Type B pancreatic cell (in vitro differentiated cells): ENCODE data around the gene SPECC1L. TPM values are rescaled to one million over a fixed set of nuclear protein-coding genes. Genes with fewer than 3 reads are reported as not detected.
A peak's percentile ranks its signal among the peaks of the same experiment; 100 is the strongest.

Experiments used
- DNase-seq: peaks from one replicate; pipeline ENCODE4 v3.0.0; 2021; ENCODE audit warnings: mixed read lengths; ENCODE audit not compliant: unreplicated experiment; ENCODE audit errors: extremely low spot score
- H3K27ac Mint-ChIP-seq: 2 replicates; pipeline ENCODE4 v1.8.0; 2021; ENCODE audit warnings: mild to moderate bottlenecking, mixed read lengths
- H3K27me3 Mint-ChIP-seq: 2 replicates; pipeline ENCODE4 v1.8.0; 2021; ENCODE audit warnings: mixed read lengths
- H3K36me3 Mint-ChIP-seq: 2 replicates; pipeline ENCODE4 v1.8.0; 2021; ENCODE audit warnings: mixed read lengths
- H3K4me1 Mint-ChIP-seq: one replicate; pipeline ENCODE4 v1.8.0; 2021; ENCODE audit warnings: mixed read lengths; ENCODE audit not compliant: unreplicated experiment
- H3K4me3 Mint-ChIP-seq: 2 replicates; pipeline ENCODE4 v1.8.0; 2021; ENCODE audit warnings: mild to moderate bottlenecking, mixed read lengths
- H3K9me3 Mint-ChIP-seq: 2 replicates; pipeline ENCODE4 v1.8.0; 2021; ENCODE audit warnings: mixed read lengths
- CTCF ChIP-seq: fragments of 200-600 bp; sonication (generic); conservative IDR thresholded peaks from 2 replicates; pipeline ENCODE4 v1.5.0; 2021; ENCODE audit warnings: antibody characterized with exemption, mild to moderate bottlenecking
- total RNA-seq: library from RNA; stranded (reverse); gene quantifications from 2 replicates; pipeline ENCODE4 v1.2.1, GENCODE V29; 2021; ENCODE audit warnings: low replicate concordance

The SPECC1L gene
- total RNA-seq, 1 donor from 2014 or later: 89.0 TPM

- Mint-ChIP-seq H3K27me3 (no peaks in the 10 kb centered on the region), H3K4me1 (peaks cover 29% of the 10 kb centered on the region), H3K9me3 (no peaks in the 10 kb centered on the region), H3K27ac (no peak overlapping the region), H3K4me3 (no peak overlapping the region), H3K36me3 (peaks cover 54% of the 10 kb centered on the region)
- DNase-seq: no peak
- no peak for TF ChIP-seq CTCF
Observed at GRCh38 chr22:24358105-24358836, 87.6 kb downstream of the SPECC1L start.

DNA sequence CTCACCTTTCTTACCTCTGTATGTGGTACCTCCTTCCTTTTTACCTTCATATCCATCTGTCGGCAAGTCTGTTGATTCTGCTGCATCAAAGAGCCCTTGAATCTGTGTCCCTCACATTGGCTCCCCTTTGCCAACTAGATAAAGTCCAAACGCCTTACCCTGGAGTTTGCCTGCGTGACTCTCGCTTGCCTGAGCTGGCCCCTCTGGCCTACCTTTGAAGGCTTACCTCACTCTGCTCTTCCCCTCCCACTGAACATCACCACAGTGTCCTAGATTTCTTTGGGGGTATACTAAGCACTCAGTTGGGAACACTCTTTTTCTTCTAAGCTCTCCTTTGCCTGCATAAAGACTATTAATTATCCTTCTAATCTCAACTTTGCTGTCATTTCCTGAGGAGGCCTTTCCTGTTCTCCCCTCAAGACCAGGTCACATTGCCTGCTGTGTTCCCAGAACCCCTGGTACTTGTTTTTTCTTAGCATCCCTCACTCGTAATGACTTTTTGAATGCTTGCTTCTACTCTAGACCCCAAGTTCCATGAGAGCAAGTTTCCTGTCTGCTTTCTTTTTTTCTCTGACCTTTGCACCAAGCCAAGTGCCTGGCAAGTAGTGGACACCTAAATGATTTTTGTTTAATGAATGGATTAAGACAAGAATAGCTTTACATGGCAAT lies 89.0 kb downstream of the SPECC1L start:
- peaks cover 49% of the 10 kb centered on the region for H3K36me3 Mint-ChIP-seq
- H3K27me3 Mint-ChIP-seq: no peaks in the 10 kb centered on the region
- no peak for DNase-seq
- peak overlapping the region; percentile 6 for H3K27ac Mint-ChIP-seq
- no peaks in the 10 kb centered on the region for H3K9me3 Mint-ChIP-seq
- H3K4me1 Mint-ChIP-seq: peaks cover 29% of the 10 kb centered on the region
- TF ChIP-seq CTCF: no peak
- H3K4me3 Mint-ChIP-seq: peak overlapping the region; percentile 20

DNA sequence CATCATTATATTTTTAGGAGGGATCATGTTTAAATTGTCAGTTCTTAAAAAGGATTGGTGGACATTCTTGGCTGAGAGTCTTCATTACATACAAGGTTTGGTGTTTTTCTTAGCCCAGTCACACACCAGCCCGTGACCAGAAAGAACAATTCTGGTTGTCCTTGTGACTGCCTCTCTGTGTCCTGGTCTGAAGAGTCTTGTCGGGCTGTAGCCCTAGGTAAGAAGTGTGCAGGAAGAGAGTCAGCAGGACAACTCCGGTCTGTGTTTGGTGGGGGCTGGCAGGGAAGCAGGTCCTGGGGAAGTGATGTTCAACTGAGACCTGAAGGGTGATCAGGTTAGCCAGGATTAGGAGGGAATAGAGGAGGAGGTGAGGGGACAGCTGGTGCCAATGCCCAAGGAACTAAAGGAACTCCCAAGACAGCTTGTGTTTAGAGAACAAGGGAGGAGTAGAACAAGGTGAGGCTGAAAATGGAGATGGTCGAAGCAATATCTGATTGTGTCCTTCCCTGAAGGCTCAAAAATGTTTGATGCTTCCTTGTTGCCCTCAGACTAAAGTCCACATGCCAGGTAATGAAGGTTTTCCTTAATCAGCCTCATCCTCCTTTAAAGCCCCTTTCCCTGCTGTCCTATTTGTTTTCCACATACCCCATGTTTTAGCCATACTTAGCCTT lies 91.5 kb downstream of the SPECC1L start:
- no peaks in the 10 kb centered on the region for H3K27me3 Mint-ChIP-seq
- H3K27ac Mint-ChIP-seq: no peak overlapping the region
- no peak overlapping the region for H3K4me3 Mint-ChIP-seq
- peaks cover 25% of the 10 kb centered on the region for H3K4me1 Mint-ChIP-seq
- no peak for DNase-seq
- no peak for TF ChIP-seq CTCF
- no peaks in the 10 kb centered on the region for H3K9me3 Mint-ChIP-seq
- peaks cover 51% of the 10 kb centered on the region for H3K36me3 Mint-ChIP-seq

DNA sequence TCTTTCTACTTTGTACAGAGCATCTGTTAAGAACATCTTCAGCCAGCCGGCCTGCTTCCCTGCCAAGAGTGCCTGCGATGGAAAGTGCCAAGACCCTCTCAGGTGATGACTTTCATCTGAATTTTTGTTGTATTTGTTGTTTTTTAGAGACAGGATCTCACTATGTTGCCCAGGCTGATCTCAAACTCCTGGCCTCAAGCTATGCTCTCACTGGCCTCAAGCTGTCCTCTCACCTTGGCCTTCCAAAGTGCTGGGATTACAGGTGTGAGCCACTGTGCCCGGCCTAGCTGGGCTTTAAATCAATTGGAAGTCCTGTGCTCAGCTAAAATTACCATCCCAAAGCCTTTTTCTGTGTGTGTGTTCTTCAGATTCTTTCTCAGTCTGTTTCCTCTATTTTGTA lies 92.6 kb downstream of the SPECC1L start:
- H3K36me3 Mint-ChIP-seq: peaks cover 54% of the 10 kb centered on the region
- no peaks in the 10 kb centered on the region for H3K27me3 Mint-ChIP-seq
- H3K4me3 Mint-ChIP-seq: no peak overlapping the region
- H3K9me3 Mint-ChIP-seq: no peaks in the 10 kb centered on the region
- no peak for TF ChIP-seq CTCF
- no peak overlapping the region for H3K27ac Mint-ChIP-seq
- no peak for DNase-seq
- H3K4me1 Mint-ChIP-seq: peaks cover 20% of the 10 kb centered on the region

- Mint-ChIP-seq H3K27ac (no peak overlapping the region), H3K27me3 (no peaks in the 10 kb centered on the region), H3K4me1 (no peaks in the 10 kb centered on the region), H3K36me3 (peaks cover 62% of the 10 kb centered on the region), H3K4me3 (no peak overlapping the region), H3K9me3 (no peaks in the 10 kb centered on the region)
- DNase-seq: no peak
- TF ChIP-seq CTCF: no peak
Observed at GRCh38 chr22:24366701-24367100, 96.1 kb downstream of the SPECC1L start.
